ENCODE data around the gene SRGAP3. TPM values are rescaled to one million over a fixed set of nuclear protein-coding genes. Genes with fewer than 3 reads are reported as not detected.

SRGAP3 gene
- total and polyA plus RNA-seq, 3 donors from 2014 or later, result 16.5 to 65.9 (median 58.5) TPM

DNA sequence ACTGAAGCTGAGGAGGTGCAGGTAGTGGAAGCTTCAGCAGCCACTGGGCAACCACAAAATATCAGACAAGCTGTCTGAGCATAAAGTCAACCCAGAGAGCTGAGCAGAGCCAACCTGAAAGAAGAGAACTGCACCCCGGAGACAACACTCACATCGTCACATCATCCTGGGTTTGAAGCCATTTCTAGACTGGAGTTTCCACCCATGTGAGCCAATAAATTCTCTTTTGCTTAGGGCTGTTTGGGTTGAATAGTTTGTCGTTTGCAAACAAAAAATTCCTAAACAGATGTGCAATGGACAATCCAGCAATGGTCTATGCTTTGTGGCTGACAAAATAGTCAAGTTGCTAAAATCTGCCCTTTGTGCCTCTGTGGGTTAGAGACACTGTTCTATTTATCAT, 270.9 kb downstream of the SRGAP3 start:
- 67 to 78% methylated on average over 1 to 3 of the region's 3 CpGs for WGBS, 2 donors
- TF ChIP-seq POLR2A (IDR thresholded peaks at IDR 0.05), result no peak
- TF ChIP-seq, protein P1, sequence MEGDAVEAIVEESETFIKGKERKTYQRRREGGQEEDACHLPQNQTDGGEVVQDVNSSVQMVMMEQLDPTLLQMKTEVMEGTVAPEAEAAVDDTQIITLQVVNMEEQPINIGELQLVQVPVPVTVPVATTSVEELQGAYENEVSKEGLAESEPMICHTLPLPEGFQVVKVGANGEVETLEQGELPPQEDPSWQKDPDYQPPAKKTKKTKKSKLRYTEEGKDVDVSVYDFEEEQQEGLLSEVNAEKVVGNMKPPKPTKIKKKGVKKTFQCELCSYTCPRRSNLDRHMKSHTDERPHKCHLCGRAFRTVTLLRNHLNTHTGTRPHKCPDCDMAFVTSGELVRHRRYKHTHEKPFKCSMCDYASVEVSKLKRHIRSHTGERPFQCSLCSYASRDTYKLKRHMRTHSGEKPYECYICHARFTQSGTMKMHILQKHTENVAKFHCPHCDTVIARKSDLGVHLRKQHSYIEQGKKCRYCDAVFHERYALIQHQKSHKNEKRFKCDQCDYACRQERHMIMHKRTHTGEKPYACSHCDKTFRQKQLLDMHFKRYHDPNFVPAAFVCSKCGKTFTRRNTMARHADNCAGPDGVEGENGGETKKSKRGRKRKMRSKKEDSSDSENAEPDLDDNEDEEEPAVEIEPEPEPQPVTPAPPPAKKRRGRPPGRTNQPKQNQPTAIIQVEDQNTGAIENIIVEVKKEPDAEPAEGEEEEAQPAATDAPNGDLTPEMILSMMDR (IDR thresholded peaks at IDR 0.05), result no peak
- intact Hi-C loops (cut with DNase I; ENCODE audit: low total_unique reads), result no loop called here
- Histone ChIP-seq H3K36me3 (ENCODE audit: low read depth, missing control alignments) (no peaks in the 10 kb centered on the region), H3K4me3 (no peak overlapping the region), H3K9me3 (no peaks in the 10 kb centered on the region), H3K27me3 (no peaks in the 10 kb centered on the region), H3K4me1 (no peaks in the 10 kb centered on the region), H3K27ac (no peak overlapping the region)
- DNase-seq, result no peak

DNA sequence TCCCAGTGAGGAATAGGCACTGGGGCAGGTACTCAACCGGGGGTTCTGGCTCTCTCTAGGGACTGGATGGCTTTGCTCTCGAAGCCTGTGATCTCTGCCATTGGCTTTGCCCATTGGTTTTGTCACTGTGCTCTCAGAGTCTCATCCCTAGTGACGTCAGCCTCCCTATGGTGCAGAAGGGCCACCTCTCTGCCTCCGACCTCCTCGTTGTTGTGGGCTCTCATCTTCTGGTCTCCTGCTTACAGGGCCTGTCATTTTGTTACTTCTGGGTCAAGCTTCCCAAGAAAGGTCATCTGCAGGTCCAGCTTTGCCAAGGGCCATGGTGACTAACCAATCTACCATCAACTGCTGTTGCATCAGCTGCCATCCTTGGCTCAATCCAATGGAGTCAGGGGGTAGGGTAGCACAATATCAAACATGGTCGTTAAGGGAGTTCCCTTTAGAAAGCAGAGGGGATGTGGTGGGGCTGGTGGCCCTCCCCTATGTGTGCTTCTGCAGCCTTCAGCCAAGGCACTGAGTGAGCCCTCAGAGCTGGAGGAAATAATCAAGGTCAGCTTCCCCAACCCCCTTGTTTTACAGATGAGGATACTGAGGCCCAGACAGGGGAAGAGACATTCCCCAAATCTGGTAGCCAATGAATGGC, 272.8 kb downstream of the SRGAP3 start:
- no peaks in the 10 kb centered on the region for H3K9me3 ChIP-seq
- WGBS, 2 donors, result 60 to 89% methylated on average over 3 to 6 of the region's 6 CpGs
- H3K4me3 ChIP-seq, result no peak overlapping the region
- H3K4me1 ChIP-seq, result no peaks in the 10 kb centered on the region
- no peak overlapping the region for H3K27ac ChIP-seq
- H3K27me3 ChIP-seq, result no peaks in the 10 kb centered on the region
- TF ChIP-seq, protein P1 (IDR thresholded peaks at IDR 0.05), result no peak
- no peak for TF ChIP-seq POLR2A (IDR thresholded peaks at IDR 0.05)
- DNase-seq, result no peak
- intact Hi-C loops (cut with DNase I; ENCODE audit: low total_unique reads), result no loop called here
- no peaks in the 10 kb centered on the region for H3K36me3 ChIP-seq (ENCODE audit: low read depth, missing control alignments)

DNA sequence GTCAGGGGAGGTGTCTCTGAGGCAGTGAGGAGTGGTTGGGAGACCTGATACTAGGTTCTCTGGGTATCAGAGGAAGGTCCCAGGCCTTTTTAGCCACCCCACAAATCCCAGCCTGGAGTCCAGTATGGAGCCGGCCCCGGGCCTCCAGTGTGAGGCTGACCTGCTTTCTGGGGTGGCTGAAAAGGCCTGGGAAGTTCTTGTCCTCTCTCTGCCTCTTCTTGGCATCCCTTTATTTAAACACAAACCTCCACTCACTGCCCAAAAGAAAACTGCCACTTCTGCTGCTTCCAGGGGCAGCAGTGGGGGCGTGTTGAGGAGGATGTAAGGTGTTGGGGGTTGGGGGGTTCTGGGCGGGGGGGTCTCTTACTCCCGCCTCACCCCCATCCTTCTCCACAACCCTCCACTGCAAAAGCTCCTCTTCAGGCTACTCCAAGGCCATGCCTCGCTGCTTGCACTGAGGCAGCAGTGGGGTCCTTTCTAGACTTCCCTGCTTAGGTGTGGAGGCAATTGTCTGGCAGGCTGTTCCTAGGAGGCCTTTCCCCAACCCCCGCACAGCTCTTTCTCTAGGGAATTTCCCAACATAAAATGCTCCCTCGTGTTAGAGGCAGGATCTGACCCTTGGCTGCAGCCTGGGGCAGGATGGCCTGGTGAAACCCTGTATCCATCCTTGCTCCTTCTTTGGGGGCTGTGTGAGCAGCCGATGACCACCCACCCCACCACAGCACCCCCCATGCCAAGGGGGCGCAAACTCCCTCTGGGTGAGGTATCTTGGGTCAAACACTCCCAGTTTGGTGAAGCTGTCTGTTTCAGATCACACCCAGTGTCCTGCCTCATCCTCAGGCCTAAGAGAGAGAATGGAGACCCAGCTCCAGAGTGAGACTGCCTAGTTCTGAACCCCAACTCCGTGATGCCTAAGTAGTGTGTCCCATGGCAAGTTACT, 274.1 kb downstream of the SRGAP3 start:
- Histone ChIP-seq H3K36me3 (ENCODE audit: low read depth, missing control alignments) (no peaks in the 10 kb centered on the region), H3K27me3 (no peaks in the 10 kb centered on the region), H3K9me3 (no peaks in the 10 kb centered on the region), H3K27ac (no peak overlapping the region), H3K4me1 (no peaks in the 10 kb centered on the region), H3K4me3 (no peak overlapping the region)
- no peak for DNase-seq
- WGBS, 2 donors, result 80 to 85% methylated on average over 8 to 11 of the region's 11 CpGs
- intact Hi-C loops (cut with DNase I; ENCODE audit: low total_unique reads), result no loop called here
- TF ChIP-seq POLR2A (IDR thresholded peaks at IDR 0.05), result no peak
- TF ChIP-seq, protein P1 (IDR thresholded peaks at IDR 0.05), result no peak

DNA sequence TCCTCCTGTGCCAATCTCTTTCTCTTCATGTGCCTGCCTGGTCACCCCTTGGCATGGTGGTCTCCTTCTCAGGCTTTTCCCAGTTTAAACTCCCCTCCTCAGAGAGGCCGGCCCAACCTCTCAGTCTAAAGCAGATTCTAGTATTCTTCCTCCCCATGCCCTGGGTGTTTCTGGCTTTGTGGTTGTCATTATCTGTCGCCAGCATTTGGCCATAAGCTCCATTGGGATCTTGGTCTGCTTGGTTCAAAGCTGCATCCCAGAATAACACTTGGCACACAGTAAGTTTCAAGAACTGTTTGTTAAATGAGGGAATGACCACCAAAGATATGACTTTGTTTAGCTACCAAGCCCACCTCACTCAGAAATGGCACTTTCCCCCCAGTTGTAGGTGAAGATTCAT, 275.0 kb downstream of the SRGAP3 start:
- no peak for DNase-seq
- Histone ChIP-seq H3K27ac (no peak overlapping the region), H3K36me3 (ENCODE audit: low read depth, missing control alignments) (no peaks in the 10 kb centered on the region), H3K27me3 (no peaks in the 10 kb centered on the region), H3K9me3 (no peaks in the 10 kb centered on the region), H3K4me1 (no peaks in the 10 kb centered on the region), H3K4me3 (no peak overlapping the region)
- intact Hi-C loops (cut with DNase I; ENCODE audit: low total_unique reads), result loop anchor here (5.0 kb wide), 1 partner anchor 328 kb away; no protein-coding TSS in a partner anchor
- WGBS, 2 donors, result 88 to 90% methylated on average over 2 of the region's 2 CpGs
- TF ChIP-seq, protein P1 (IDR thresholded peaks at IDR 0.05), result no peak
- TF ChIP-seq POLR2A (IDR thresholded peaks at IDR 0.05), result no peak

Measured in testis (tissue), 3 donors.